ENCODE measurements around the gene FYN.

GRCh38 chr6:111681860-111682259 lies 191.4 kb downstream of the FYN start:
- TF ChIP-seq TCF12 (IDR thresholded peaks at IDR 0.05; ENCODE audit: low read depth, low read length) (no peak), ATF3 (IDR thresholded peaks at IDR 0.05; ENCODE audit: borderline replicate concordance, extremely low read depth, low read depth, low read length) (no peak), ATF2 (IDR thresholded peaks at IDR 0.05; ENCODE audit: low read length) (no peak), RFX5 (IDR thresholded peaks at IDR 0.05; ENCODE audit: low read depth, low read length) (no peak), POLR2AphosphoS5 (IDR thresholded peaks at IDR 0.05; ENCODE audit: low read length) (no peak), SMC3 (IDR thresholded peaks at IDR 0.05; ENCODE audit: borderline replicate concordance, low read length) (no peak), ZSCAN29 (IDR thresholded peaks at IDR 0.05) (no peak), EGR1 (IDR thresholded peaks at IDR 0.05; ENCODE audit: borderline replicate concordance in 1 of 2, low read depth in 2 of 2, low read length in 2 of 2) (no peak), SPI1 (IDR thresholded peaks at IDR 0.05; ENCODE audit: borderline replicate concordance, insufficient read depth, low read depth, low read length) (no peak), PML (IDR thresholded peaks at IDR 0.05; ENCODE audit: low read length) (no peak), E2F4 (IDR thresholded peaks at IDR 0.05; ENCODE audit: low read depth, low read length) (no peak)
- TF ChIP-seq, protein P1, sequence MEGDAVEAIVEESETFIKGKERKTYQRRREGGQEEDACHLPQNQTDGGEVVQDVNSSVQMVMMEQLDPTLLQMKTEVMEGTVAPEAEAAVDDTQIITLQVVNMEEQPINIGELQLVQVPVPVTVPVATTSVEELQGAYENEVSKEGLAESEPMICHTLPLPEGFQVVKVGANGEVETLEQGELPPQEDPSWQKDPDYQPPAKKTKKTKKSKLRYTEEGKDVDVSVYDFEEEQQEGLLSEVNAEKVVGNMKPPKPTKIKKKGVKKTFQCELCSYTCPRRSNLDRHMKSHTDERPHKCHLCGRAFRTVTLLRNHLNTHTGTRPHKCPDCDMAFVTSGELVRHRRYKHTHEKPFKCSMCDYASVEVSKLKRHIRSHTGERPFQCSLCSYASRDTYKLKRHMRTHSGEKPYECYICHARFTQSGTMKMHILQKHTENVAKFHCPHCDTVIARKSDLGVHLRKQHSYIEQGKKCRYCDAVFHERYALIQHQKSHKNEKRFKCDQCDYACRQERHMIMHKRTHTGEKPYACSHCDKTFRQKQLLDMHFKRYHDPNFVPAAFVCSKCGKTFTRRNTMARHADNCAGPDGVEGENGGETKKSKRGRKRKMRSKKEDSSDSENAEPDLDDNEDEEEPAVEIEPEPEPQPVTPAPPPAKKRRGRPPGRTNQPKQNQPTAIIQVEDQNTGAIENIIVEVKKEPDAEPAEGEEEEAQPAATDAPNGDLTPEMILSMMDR (IDR thresholded peaks at IDR 0.05 in 2 of 3, conservative IDR thresholded peaks at IDR 0.05 in 1 of 3; ENCODE audit: control insufficient read depth in 2 of 3, extremely low read depth in 1 of 3, insufficient read depth in 1 of 3, low read depth in 3 of 3, low read length in 3 of 3), result no peak
- TF ChIP-seq, protein P2, sequence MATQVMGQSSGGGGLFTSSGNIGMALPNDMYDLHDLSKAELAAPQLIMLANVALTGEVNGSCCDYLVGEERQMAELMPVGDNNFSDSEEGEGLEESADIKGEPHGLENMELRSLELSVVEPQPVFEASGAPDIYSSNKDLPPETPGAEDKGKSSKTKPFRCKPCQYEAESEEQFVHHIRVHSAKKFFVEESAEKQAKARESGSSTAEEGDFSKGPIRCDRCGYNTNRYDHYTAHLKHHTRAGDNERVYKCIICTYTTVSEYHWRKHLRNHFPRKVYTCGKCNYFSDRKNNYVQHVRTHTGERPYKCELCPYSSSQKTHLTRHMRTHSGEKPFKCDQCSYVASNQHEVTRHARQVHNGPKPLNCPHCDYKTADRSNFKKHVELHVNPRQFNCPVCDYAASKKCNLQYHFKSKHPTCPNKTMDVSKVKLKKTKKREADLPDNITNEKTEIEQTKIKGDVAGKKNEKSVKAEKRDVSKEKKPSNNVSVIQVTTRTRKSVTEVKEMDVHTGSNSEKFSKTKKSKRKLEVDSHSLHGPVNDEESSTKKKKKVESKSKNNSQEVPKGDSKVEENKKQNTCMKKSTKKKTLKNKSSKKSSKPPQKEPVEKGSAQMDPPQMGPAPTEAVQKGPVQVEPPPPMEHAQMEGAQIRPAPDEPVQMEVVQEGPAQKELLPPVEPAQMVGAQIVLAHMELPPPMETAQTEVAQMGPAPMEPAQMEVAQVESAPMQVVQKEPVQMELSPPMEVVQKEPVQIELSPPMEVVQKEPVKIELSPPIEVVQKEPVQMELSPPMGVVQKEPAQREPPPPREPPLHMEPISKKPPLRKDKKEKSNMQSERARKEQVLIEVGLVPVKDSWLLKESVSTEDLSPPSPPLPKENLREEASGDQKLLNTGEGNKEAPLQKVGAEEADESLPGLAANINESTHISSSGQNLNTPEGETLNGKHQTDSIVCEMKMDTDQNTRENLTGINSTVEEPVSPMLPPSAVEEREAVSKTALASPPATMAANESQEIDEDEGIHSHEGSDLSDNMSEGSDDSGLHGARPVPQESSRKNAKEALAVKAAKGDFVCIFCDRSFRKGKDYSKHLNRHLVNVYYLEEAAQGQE (IDR thresholded peaks at IDR 0.05; ENCODE audit: low read depth, low read length), result no peak
- TF ChIP-seq, protein P3, sequence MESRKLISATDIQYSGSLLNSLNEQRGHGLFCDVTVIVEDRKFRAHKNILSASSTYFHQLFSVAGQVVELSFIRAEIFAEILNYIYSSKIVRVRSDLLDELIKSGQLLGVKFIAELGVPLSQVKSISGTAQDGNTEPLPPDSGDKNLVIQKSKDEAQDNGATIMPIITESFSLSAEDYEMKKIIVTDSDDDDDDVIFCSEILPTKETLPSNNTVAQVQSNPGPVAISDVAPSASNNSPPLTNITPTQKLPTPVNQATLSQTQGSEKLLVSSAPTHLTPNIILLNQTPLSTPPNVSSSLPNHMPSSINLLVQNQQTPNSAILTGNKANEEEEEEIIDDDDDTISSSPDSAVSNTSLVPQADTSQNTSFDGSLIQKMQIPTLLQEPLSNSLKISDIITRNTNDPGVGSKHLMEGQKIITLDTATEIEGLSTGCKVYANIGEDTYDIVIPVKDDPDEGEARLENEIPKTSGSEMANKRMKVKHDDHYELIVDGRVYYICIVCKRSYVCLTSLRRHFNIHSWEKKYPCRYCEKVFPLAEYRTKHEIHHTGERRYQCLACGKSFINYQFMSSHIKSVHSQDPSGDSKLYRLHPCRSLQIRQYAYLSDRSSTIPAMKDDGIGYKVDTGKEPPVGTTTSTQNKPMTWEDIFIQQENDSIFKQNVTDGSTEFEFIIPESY (IDR thresholded peaks at IDR 0.05), result no peak
